Urinary bladder (tissue), 4 donors: ENCODE data around the gene KRT36. TPM values are rescaled to one million over a fixed set of nuclear protein-coding genes. Genes with fewer than 3 reads are reported as not detected.

Source experiments
- DNase-seq: peaks from one replicate; pipeline ENCODE4 v3.0.0-alpha.2; 2015; ENCODE audit errors: extremely low spot score
- H3K27ac ChIP-seq: one replicate; pipeline ENCODE4 v1.5.1; 2013; ENCODE audit warnings: low read depth, mild to moderate bottlenecking, moderate library complexity
- H3K36me3 ChIP-seq: one replicate; pipeline ENCODE4 v1.6.1; 2013; ENCODE audit warnings: mild to moderate bottlenecking, moderate library complexity; ENCODE audit not compliant: insufficient read depth
- H3K4me1 ChIP-seq: one replicate; pipeline ENCODE4 v1.6.1; 2013; ENCODE audit warnings: mild to moderate bottlenecking, moderate library complexity; ENCODE audit not compliant: insufficient read depth
- H3K4me3 ChIP-seq: one replicate; pipeline ENCODE4 v1.5.1; 2013; ENCODE audit warnings: low read depth, low read length
- WGBS: extraction: QIAGEN DNeasy Blood & Tissue Kit; methylation state at CpG from one replicate; pipeline ENCODE4 v1.1.7; 2013; 5-methylcytosine and 5-hydroxymethylcytosine counted together
- polyA plus RNA-seq: library from polyadenylated mRNA; stranded (reverse); fragments of 200-250 nt; gene quantifications from one replicate; pipeline ENCODE4 v1.2.3, GENCODE V29; 2013
- total RNA-seq: library from RNA; depleted of rRNA; stranded (reverse); fragments of >200 nt; gene quantifications from one replicate; pipeline ENCODE4 v1.2.3, GENCODE V29; 2014
- donor health status: healthy with polysubstance abuse.
- donor health status: healthy.

The KRT36 gene
- total and polyA plus RNA-seq, 2 donors, result not detected

DNA sequence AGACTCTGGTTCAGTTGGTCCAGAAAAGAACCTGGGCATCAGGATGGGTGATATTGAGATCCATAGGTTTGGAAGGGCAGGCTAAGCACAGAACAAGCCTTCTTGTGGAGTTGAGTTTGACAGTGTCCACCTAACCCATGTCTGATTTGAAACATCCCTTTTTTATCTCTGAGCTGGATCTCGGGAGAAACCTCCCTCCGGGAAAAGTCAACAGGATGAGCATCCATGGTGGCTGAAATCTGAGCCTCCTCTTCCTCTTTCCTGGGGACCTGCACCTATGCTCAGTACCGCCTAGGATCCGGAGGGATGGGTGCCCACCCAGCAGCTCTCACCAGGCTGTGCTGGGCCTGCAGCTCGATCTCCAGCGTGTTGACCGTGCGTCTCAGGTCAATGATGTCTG lies 26.0 kb downstream of the KRT36 start:
- WGBS, result 92% methylated on average over 8 of the region's 8 CpGs
- DNase-seq, result no peak

DNA sequence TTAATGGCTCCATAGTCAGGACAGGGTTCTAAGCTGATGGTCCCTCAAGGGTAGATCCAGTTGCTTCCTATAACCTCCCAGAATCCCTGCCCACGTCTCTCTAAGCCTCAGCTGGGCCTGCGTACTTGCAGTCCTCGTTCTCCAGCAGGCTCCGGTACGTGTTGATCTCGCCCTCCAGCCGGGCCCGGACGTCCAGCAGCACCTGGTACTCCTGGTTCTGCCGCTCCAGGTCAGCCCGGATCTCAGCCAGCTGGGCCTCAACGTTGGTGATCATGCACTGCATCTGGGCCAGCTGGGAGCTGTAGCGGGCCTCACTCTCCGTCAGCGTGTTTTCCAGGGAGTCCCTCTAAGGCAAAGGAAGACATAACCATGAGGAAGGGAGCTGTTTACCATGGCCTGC lies 27.0 kb downstream of the KRT36 start:
- DNase-seq, result no peak
- Histone ChIP-seq H3K36me3 (no peaks in the 10 kb centered on the region), H3K27ac (no peak overlapping the region), H3K4me3 (no peak overlapping the region), H3K4me1 (no peaks in the 10 kb centered on the region)
- WGBS, result 83% methylated on average over 15 of the region's 15 CpGs

More for the DNA sequence above, 26.0 kb downstream of the KRT36 start:
- Histone ChIP-seq H3K4me1 (no peaks in the 10 kb centered on the region), H3K4me3 (no peak overlapping the region), H3K27ac (no peak overlapping the region), H3K36me3 (no peaks in the 10 kb centered on the region)

DNA sequence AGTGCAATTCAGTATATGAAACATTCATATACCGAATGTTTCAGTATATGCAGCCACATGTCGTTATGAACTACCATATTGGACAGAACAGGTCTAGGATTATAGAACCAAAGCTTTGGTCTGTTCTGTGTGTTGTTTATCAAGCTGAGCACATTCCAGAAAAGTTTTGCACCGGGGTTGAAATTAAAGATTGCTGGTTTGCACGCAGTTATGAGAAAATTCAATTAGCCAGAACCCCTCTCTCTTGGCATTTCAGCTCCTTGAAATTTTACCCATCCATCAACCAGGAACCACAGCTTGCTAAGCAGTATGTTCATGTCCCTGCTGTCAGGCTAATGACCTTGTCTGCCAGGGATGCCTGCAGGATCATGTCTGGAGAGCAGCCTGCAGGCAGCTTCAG lies 32.0 kb downstream of the KRT36 start:
- Histone ChIP-seq H3K36me3 (no peaks in the 10 kb centered on the region), H3K4me3 (no peak overlapping the region), H3K27ac (no peak overlapping the region), H3K4me1 (no peaks in the 10 kb centered on the region)
- DNase-seq, result no peak
- WGBS, result 73% methylated on average over 4 of the region's 4 CpGs

DNA sequence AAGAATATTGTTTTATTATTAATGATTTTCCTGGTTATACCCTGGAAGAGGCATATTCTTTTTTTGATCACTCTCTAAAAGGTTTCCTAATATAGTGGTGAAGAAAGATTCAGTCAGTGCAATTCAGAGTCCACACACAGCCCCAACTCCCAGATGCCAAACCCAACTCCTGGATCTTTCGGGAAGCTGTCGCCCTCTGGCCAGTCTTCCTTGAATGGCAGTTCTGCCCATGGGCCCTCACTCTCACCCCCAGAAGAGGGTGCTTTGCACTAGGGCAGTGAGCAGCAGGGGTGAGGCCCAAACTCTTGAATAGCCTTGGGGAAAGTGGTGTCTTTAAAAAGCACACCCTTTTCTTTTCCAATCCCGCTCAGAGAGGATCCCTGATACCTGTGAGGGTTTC lies 33.5 kb downstream of the KRT36 start:
- no peak for DNase-seq
- Histone ChIP-seq H3K4me3 (no peak overlapping the region), H3K27ac (no peak overlapping the region), H3K36me3 (no peaks in the 10 kb centered on the region), H3K4me1 (no peaks in the 10 kb centered on the region)
- WGBS, result 90% methylated on average over 3 of the region's 3 CpGs

DNA sequence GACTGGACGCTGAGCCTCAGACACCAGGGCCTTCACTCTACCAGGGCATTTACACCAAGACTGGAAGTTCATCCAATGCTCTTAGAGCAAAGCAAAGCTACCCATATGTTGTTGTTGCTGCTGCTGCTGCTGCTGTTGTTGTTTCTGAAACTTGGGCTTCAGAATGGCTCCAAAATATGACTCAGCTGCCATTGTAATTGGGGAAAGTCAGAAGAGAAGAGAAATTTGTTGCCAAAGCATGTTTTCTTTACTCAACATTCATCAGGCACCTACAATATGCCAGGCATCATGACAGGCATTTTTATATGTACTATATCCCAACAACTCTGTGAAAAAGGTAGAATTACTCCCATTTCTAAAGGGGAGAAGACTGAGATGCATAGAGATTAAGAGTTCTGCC lies 34.5 kb downstream of the KRT36 start:
- H3K4me3 ChIP-seq, result no peak overlapping the region
- H3K4me1 ChIP-seq, result no peaks in the 10 kb centered on the region
- no peaks in the 10 kb centered on the region for H3K36me3 ChIP-seq
- no peak overlapping the region for H3K27ac ChIP-seq
- WGBS, result 80% methylated on average over 1 of the region's 1 CpG
- no peak for DNase-seq

DNA sequence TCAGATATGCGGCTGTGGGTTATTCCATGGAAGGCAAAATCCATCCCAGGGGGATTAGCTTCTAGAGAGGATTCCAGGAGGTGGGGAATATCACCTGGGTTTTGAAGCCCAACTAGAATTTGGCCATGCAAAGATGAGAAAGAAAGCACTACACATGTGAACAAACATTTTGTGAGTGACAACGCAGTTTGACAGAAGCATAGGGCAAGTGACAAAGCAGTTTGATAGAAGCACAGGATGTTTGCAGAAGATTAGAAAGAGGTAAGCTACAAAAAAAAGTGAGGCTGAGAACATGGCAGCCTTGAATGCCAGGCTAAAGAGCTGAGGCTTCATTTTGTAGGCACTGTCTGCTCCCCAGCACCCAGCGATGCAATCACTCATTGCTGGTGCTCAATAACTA lies 36.6 kb downstream of the KRT36 start:
- no peak for DNase-seq
- Histone ChIP-seq H3K36me3 (no peaks in the 10 kb centered on the region), H3K4me3 (no peak overlapping the region), H3K27ac (no peak overlapping the region), H3K4me1 (no peaks in the 10 kb centered on the region)
- 93% methylated on average over 3 of the region's 3 CpGs for WGBS

DNA sequence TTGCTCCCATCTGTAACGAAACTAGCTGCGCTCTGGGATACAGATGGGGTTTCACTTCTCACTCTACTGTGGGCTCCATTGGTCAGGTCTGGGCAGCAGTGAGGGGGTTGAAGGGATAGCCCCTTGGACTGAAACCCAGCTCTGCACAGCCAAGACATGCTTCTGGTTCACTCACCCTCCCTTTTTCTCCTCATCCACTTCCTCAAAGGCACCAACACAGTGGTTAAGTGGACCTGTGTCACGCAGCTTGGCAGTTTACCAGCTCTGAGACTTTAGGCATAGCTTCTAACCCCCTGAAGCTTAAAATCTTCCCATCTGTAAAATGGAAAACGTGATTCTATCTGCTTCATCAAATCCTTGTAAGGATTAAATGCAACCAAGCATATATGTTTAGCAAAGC lies 37.4 kb downstream of the KRT36 start:
- Histone ChIP-seq H3K4me3 (no peak overlapping the region), H3K4me1 (no peaks in the 10 kb centered on the region), H3K27ac (no peak overlapping the region), H3K36me3 (no peaks in the 10 kb centered on the region)
- 68% methylated on average over 4 of the region's 4 CpGs for WGBS
- DNase-seq, result no peak

DNA sequence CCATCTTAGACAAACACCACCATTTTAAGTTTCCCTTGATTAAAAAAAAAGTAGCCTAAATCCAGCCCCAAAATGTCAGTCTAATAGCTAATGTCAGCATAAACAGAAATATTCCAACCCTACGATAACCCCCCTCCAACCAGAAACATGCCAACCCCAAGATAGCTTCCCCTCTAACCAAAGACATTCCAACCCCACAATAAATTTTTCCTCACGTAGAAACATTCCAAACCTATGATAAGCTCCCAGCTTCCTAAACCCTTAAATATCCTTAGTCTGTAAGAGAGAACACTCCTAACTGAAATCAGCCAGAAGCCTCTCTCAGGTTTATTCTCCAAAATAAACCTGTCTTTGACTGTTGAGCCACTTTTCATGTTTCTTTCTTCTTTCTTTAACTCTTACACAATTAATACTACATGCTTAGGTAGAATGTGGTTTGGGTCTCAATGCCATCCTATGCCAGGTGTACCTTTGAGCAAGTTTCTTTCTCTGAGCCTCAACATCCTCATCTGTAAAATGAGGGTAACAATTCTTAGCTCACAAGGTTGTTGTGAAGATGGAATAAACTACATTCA lies 38.5 kb downstream of the KRT36 start:
- Histone ChIP-seq H3K36me3 (no peaks in the 10 kb centered on the region), H3K4me3 (no peak overlapping the region), H3K4me1 (no peaks in the 10 kb centered on the region), H3K27ac (no peak overlapping the region)
- DNase-seq, result no peak
- 36% methylated on average over 2 of the region's 2 CpGs for WGBS

DNA sequence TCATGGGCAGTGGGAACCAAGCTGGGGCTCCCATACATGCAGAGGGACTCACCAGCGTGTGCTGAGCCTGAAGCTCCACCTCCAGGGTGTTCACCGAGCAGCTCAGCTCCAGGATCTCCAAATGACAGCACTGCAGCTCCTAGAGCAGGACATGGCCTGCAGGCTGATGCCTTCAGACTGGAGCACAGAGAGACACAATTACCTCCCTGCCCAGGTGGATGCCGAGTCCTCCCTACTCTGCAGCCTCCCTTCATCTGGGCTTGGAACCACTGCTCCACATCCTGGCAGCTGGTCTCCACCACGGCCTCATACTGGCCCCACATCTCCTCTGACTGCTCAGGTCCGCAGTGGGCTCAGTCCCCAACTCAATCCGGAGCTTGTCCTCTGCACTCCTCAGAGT lies 40.7 kb downstream of the KRT36 start:
- no peak overlapping the region for H3K27ac ChIP-seq
- H3K4me1 ChIP-seq, result no peaks in the 10 kb centered on the region
- H3K4me3 ChIP-seq, result no peak overlapping the region
- H3K36me3 ChIP-seq, result no peaks in the 10 kb centered on the region
- DNase-seq, result no peak
- WGBS, result 82% methylated on average over 6 of the region's 6 CpGs

DNA sequence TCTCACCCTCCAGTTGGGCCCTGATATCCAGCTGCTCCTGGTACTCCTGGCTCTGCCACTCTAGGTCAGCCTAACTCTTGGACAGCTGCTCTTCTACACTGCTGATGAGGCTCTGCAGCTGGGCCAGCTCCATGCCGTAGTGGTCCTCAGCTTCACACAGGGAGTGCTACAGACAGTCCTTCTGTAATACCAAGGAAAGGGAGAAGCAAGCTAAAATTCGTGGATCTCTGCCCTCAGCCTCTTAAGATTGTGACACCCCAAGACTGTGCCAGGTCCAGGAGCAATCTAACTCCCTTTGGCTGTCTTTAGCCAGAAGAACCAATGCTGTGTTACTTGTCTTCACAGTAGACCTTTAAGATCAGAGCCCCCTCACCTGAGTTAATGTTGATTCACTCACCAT lies 41.2 kb downstream of the KRT36 start:
- no peak overlapping the region for H3K4me3 ChIP-seq
- no peaks in the 10 kb centered on the region for H3K36me3 ChIP-seq
- WGBS, result 37% methylated on average over 2 of the region's 2 CpGs
- DNase-seq, result no peak
- no peaks in the 10 kb centered on the region for H3K4me1 ChIP-seq
- no peak overlapping the region for H3K27ac ChIP-seq

DNA sequence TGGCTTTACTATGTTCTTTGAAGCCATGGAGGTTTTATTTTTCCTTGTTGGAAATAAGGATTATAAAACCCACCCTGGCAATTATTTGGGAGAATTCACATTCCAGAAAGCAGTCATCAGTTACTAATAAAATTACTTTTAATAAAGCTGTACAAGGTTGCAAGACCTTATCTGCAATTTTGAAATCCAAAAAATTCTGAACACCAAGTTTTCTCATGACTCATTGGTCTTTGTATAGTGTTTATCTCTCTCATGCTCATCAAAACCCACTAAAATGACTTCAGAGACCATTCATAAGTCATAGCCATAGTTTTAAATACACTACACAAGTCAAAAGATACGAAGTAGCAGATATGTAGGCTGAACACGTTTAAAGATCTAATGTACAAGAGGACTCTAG lies 42.9 kb downstream of the KRT36 start:
- no peaks in the 10 kb centered on the region for H3K4me1 ChIP-seq
- no peak overlapping the region for H3K4me3 ChIP-seq
- 41% methylated on average over 2 of the region's 2 CpGs for WGBS
- no peak overlapping the region for H3K27ac ChIP-seq
- DNase-seq, result no peak
- H3K36me3 ChIP-seq, result no peaks in the 10 kb centered on the region

DNA sequence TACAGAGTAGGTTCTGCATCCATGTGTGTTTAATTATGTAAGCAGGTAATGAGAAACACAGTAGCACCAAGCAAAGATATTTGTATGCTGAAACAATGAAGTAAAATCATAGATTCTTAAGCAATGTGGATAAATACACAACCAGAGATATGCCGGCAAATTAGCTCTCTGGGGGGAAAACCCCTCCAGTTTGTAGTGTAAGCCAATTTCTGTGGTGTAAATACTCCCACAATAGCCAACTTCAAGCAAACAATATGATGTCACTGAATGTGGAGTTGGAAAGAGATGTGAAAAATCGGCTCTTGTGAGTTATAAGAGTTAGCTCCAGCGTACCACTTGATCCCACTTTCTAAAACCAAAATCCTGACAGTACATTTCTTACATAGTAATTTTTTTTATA lies 45.1 kb downstream of the KRT36 start:
- 69% methylated on average over 3 of the region's 3 CpGs for WGBS
- H3K4me1 ChIP-seq, result no peaks in the 10 kb centered on the region
- DNase-seq, result no peak

DNA sequence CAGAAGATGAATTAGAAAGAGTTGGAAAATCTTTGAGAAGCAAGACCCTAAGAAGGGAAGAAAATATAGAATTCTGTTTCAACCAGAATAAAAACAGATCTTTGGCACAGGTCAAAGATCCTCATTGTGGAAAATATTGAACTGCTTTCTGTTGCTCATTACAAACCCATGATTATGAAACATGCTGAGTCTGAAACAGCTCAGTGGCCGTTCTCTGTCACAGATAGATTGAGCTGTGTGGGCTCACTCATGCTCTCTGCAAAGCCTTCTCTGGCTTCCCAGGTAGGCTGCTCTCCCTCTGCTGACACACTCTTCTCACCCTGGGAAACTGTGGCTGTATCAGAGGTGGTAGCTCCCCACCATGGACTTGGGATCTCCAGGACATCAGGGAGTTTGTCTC lies 45.5 kb downstream of the KRT36 start:
- Histone ChIP-seq H3K4me3 (no peak overlapping the region), H3K27ac (no peak overlapping the region), H3K4me1 (no peaks in the 10 kb centered on the region), H3K36me3 (no peaks in the 10 kb centered on the region)
- no peak for DNase-seq
- 69% methylated on average over 1 of the region's 1 CpG for WGBS

More for the DNA sequence above, 45.1 kb downstream of the KRT36 start:
- Histone ChIP-seq H3K4me3 (no peak overlapping the region), H3K36me3 (no peaks in the 10 kb centered on the region), H3K27ac (no peak overlapping the region)

DNA sequence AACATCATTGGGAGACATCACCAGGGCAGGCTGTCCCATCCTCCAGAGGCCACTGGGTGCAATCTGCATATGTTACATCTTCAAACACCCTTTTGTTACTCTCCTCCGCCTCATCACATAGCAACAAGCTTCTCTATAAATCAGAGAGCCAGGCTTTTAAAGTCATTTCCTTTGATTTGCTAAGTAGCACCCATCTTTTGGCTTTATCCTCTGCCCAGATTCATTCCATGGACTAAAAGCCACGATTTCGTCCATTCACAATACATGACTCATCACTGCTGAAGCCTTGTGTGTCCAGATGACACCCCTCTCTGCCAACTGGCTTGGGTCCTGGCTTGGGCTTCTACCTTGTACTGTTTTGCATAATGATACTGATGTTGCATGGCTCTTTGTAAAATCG lies 47.0 kb downstream of the KRT36 start:
- 72% methylated on average over 4 of the region's 4 CpGs for WGBS
- Histone ChIP-seq H3K4me1 (no peaks in the 10 kb centered on the region), H3K4me3 (no peak overlapping the region), H3K36me3 (no peaks in the 10 kb centered on the region), H3K27ac (no peak overlapping the region)
- DNase-seq, result no peak

DNA sequence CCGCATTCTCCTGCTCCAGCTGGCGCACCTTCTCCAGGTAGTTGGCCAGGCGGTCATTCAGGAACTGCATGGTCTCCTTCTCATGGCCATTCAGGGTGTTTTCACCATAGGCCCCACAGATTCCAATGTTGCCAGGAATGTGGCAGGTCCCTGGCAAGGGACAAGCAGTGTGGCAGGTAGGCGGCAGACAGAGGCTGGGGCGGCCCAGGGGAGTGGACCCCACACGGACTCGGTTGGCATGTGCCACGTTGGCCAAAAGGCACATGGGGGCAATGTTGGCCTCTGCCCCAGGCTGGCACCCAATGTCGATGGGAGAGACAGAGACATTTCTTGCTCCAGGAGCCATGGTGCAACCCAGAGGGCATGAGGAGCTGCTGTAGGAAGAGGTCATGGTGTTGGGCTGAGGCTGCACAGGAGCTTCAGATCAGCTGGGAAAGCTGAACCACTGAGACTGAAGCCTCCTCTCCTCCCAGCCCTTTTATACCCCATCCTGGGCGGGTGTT lies 49.1 kb downstream of the KRT36 start, which contains the start of gene KRT38:
TSS of gene KRT38 (minus strand) at position 453 of the 503 bp plus-strand sequence. CDS start at position 391, 62 bp downstream.
- no peaks in the 10 kb centered on the region for H3K36me3 ChIP-seq
- no peak for DNase-seq
- WGBS, result 94% methylated on average over 10 of the region's 10 CpGs
- H3K4me1 ChIP-seq, result no peaks in the 10 kb centered on the region
- H3K4me3 ChIP-seq, result no peak within 1 kb of the TSS
- H3K27ac ChIP-seq, result no peak within 1 kb of the TSS
